K562 (cell line): Measurements from ENCODE around the gene NLK. TPM values are rescaled to one million over a fixed set of nuclear protein-coding genes. Genes with fewer than 3 reads are reported as not detected.

Source experiments
- CGGBP1 ChIP-seq: fragments of 250-450 bp; sonication (Bioruptor Pico); IDR thresholded peaks from 2 replicates; pipeline ENCODE4 v1.9.0; 2021; ENCODE audit warnings: mild to moderate bottlenecking
- ETV1 ChIP-seq: fragments of 450-650 bp; conservative IDR thresholded peaks from 2 replicates; pipeline ENCODE4 v1.6.1; 2016; ENCODE audit warnings: missing genetic modification characterization, control low read depth, low read depth, missing compliant biosample characterization
- GTF2F1 ChIP-seq: IDR thresholded peaks from 2 replicates; pipeline ENCODE4 v1.6.1; 2011; ENCODE audit warnings: low read depth, low read length, improper control_type of control experiment
- HDAC6 ChIP-seq: IDR thresholded peaks from 2 replicates; pipeline ENCODE4 v1.6.1; 2012; ENCODE audit warnings: low read depth, mild to moderate bottlenecking, control low read depth, inconsistent platforms, low read length, moderate library complexity
- MAFK ChIP-seq: IDR thresholded peaks from 2 replicates; pipeline ENCODE4 v1.6.1; 2011; ENCODE audit warnings: low read length, improper control_type of control experiment
- NBN ChIP-seq: fragments of 450-650 bp; IDR thresholded peaks from 2 replicates; pipeline ENCODE4 v1.6.1; 2016; ENCODE audit warnings: low read depth, mild to moderate bottlenecking
- PTTG1 ChIP-seq: fragments of 450-650 bp; IDR thresholded peaks from 2 replicates; pipeline ENCODE4 v1.6.1; 2016; ENCODE audit warnings: low read depth, mild to moderate bottlenecking, missing genetic modification characterization, missing compliant biosample characterization
- SRSF3 ChIP-seq: fragments of 200-400 bp; formaldehyde crosslinking; IDR thresholded peaks from 2 replicates; pipeline ENCODE4 v1.6.1; 2016; ENCODE audit warnings: mild to moderate bottlenecking, low read length, moderate library complexity; ENCODE audit not compliant: insufficient read depth
- ZBTB40 ChIP-seq, 2 experiments: fragments of 450-650 bp in 1 of 2; sonication (generic) in 1 of 2; formaldehyde crosslinking in 1 of 2; IDR thresholded peaks; 2 replicates each; pipeline versions ENCODE4 v1.7.1 to v1.9.0; 2016 to 2022; ENCODE audit warnings: inconsistent platforms in 1 of 2, mild to moderate bottlenecking in 1 of 2, missing genetic modification reagents in 1 of 2
- ZNF212 ChIP-seq: fragments of 450-650 bp; formaldehyde crosslinking; IDR thresholded peaks from 2 replicates; pipeline ENCODE4 v1.4.0; 2020; ENCODE audit warnings: mild to moderate bottlenecking
- ZNF407 ChIP-seq: fragments of 450-650 bp; IDR thresholded peaks from 2 replicates; pipeline ENCODE4 v1.6.1; 2016; ENCODE audit warnings: low read depth
- polyA plus RNA-seq, 8 experiments: library from polyadenylated mRNA; depleted of rRNA in 4 of 8; stranded (reverse) in 5 of 8; unstranded in 3 of 8; fragments of >200 nt; fragmentation: Nextera tagmentation in 2 of 8; fragmentation: Illumina TruSeq in 1 of 8; extraction: Ambion mirVana in 2 of 8; extraction: Trizol in 1 of 8; gene quantifications; 2 replicates each; pipeline versions ENCODE4 v1.2.1 to v1.2.3, GENCODE V29; 2011 to 2014; ENCODE audit warnings: inconsistent platforms in 1 of 8, missing spikeins in 1 of 8
- total RNA-seq, 7 experiments: library from RNA; depleted of rRNA in 6 of 7; stranded (reverse); fragments of >200 nt in 6 of 7; fragmentation: Illumina TruSeq in 2 of 7; extraction: Trizol in 2 of 7; gene quantifications; 2 replicates each; pipeline versions ENCODE4 v1.2.1 to v1.2.3, GENCODE V29; 2011 to 2021; ENCODE audit warnings: low replicate concordance in 1 of 7

Gene NLK
- total and polyA plus RNA-seq, 9 of the 15 experiments (the other 6 are each of a cell fraction or from before 2014, with no cell fraction given): 10.9 to 59.6 (median 26.7) TPM

GRCh38 chr17:28180449-28180848 lies 138.0 kb downstream of the NLK start (continued):
- no peak for TF ChIP-seq ZNF407
- TF ChIP-seq GTF2F1: no peak
- TF ChIP-seq PTTG1 (tag): no peak
- TF ChIP-seq ETV1: no peak
- no peak for TF ChIP-seq MAFK
- TF ChIP-seq SRSF3: no peak
- TF ChIP-seq ZNF212 (CRISPR knock-in tag): no peak
- TF ChIP-seq HDAC6: no peak
- no peak for TF ChIP-seq ZBTB40 (IDR thresholded peaks at IDR 0.05)
- TF ChIP-seq ZBTB40 (CRISPR knock-in tag; IDR thresholded peaks at IDR 0.05): no peak
- TF ChIP-seq CGGBP1 (CRISPR knock-in tag): no peak
- TF ChIP-seq NBN: no peak
